ENCODE data around the gene MEGF11. TPM values are rescaled to one million over a fixed set of nuclear protein-coding genes. Genes with fewer than 3 reads are reported as not detected.
A peak's percentile ranks its signal among the peaks of the same experiment; 100 is the strongest.

The MEGF11 gene
- total RNA-seq, 2 experiments from 2014 or later: 3.3 to 6.8 TPM

GRCh38 chr15:66014635-66015182, 238.8 kb downstream of the MEGF11 start:
- H3K36me3 ChIP-seq (ENCODE audit: insufficient read depth, low read length): no peaks in the 10 kb centered on the region
- no peak overlapping the region for H3K4me2 ChIP-seq (ENCODE audit: low read length)
- no peak overlapping the region for H3K4me3 ChIP-seq (ENCODE audit: low read depth, low read length, poor library complexity, severe bottlenecking)
- no TSS peak for BruUV-seq (replicated peaks)
- H3K9me2 ChIP-seq (ENCODE audit: insufficient read depth, low read length): no peaks in the 10 kb centered on the region
- H4K20me1 ChIP-seq (ENCODE audit: insufficient read depth, low read length): no peaks in the 10 kb centered on the region
- ChIA-PET CTCF (ENCODE audit: unreplicated experiment) (no interaction called here), POLR2A (interaction anchor here (0.6 kb wide), 1 partner anchor 192 kb away, joined by 3 read pairs; no protein-coding TSS in a partner anchor)
- TF ChIP-seq CTCF (conservative IDR thresholded peaks at IDR 0.05; ENCODE audit: low read length) (no peak), EZH2phosphoT487 (IDR thresholded peaks at IDR 0.05; ENCODE audit: borderline replicate concordance, low read depth, low read length) (no peak)
- intact Hi-C loops (cut with micrococcal nuclease; ENCODE audit: unreplicated experiment): no loop called here
- H3K9me3 ChIP-seq (ENCODE audit: low read length): no peaks in the 10 kb centered on the region
- no peak overlapping the region for H3K27ac ChIP-seq (ENCODE audit: low read depth, low read length, poor library complexity, severe bottlenecking)
- no peaks in the 10 kb centered on the region for H3K79me2 ChIP-seq (ENCODE audit: insufficient read depth, low read depth, low read length)
- no peak overlapping the region for H2AFZ ChIP-seq (ENCODE audit: low read length)
- no peaks in the 10 kb centered on the region for H3K4me1 ChIP-seq (ENCODE audit: insufficient read depth, low read length, poor library complexity, severe bottlenecking)
- DNase-seq (ENCODE audit: low spot score): peak; percentile 48

- no peaks in the 10 kb centered on the region for H3K9me3 ChIP-seq (ENCODE audit: low read length)
- TF ChIP-seq CTCF (conservative IDR thresholded peaks at IDR 0.05; ENCODE audit: low read length) (no peak), EZH2phosphoT487 (IDR thresholded peaks at IDR 0.05; ENCODE audit: borderline replicate concordance, low read depth, low read length) (no peak)
- no peak overlapping the region for H2AFZ ChIP-seq (ENCODE audit: low read length)
- H3K4me2 ChIP-seq (ENCODE audit: low read length): no peak overlapping the region
- no peaks in the 10 kb centered on the region for H3K9me2 ChIP-seq (ENCODE audit: insufficient read depth, low read length)
- intact Hi-C loops (cut with micrococcal nuclease; ENCODE audit: unreplicated experiment): no loop called here
- no peaks in the 10 kb centered on the region for H3K36me3 ChIP-seq (ENCODE audit: insufficient read depth, low read length)
- no TSS peak for BruUV-seq (replicated peaks)
- ChIA-PET CTCF (ENCODE audit: unreplicated experiment) (no interaction called here), POLR2A (no interaction called here)
- no peaks in the 10 kb centered on the region for H4K20me1 ChIP-seq (ENCODE audit: insufficient read depth, low read length)
- H3K27ac ChIP-seq (ENCODE audit: low read depth, low read length, poor library complexity, severe bottlenecking): no peak overlapping the region
- no peak for DNase-seq (ENCODE audit: low spot score)
- no peaks in the 10 kb centered on the region for H3K79me2 ChIP-seq (ENCODE audit: insufficient read depth, low read depth, low read length)
- no peak overlapping the region for H3K4me3 ChIP-seq (ENCODE audit: low read depth, low read length, poor library complexity, severe bottlenecking)
- no peaks in the 10 kb centered on the region for H3K4me1 ChIP-seq (ENCODE audit: insufficient read depth, low read length, poor library complexity, severe bottlenecking)
These were observed 239.5 kb downstream of the MEGF11 start for GRCh38 chr15:66014022-66014421.

GRCh38 chr15:66008940-66009562, 244.5 kb downstream of the MEGF11 start:
- TF ChIP-seq CTCF (conservative IDR thresholded peaks at IDR 0.05; ENCODE audit: low read length): no peak
- no peak for TF ChIP-seq EZH2phosphoT487 (IDR thresholded peaks at IDR 0.05; ENCODE audit: borderline replicate concordance, low read depth, low read length)
- no peaks in the 10 kb centered on the region for H3K4me1 ChIP-seq (ENCODE audit: insufficient read depth, low read length, poor library complexity, severe bottlenecking)
- H2AFZ ChIP-seq (ENCODE audit: low read length): no peak overlapping the region
- ChIA-PET CTCF (ENCODE audit: unreplicated experiment) (no interaction called here), POLR2A (interaction anchor here (0.7 kb wide), 2 partner anchors 56 to 433 kb away, joined by 4 to 8 read pairs; no protein-coding TSS in a partner anchor)
- no peak overlapping the region for H3K4me3 ChIP-seq (ENCODE audit: low read depth, low read length, poor library complexity, severe bottlenecking)
- H3K9me2 ChIP-seq (ENCODE audit: insufficient read depth, low read length): no peaks in the 10 kb centered on the region
- H3K79me2 ChIP-seq (ENCODE audit: insufficient read depth, low read depth, low read length): no peaks in the 10 kb centered on the region
- no peaks in the 10 kb centered on the region for H4K20me1 ChIP-seq (ENCODE audit: insufficient read depth, low read length)
- H3K36me3 ChIP-seq (ENCODE audit: insufficient read depth, low read length): no peaks in the 10 kb centered on the region
- H3K4me2 ChIP-seq (ENCODE audit: low read length): no peak overlapping the region
- H3K9me3 ChIP-seq (ENCODE audit: low read length): no peaks in the 10 kb centered on the region
- DNase-seq (ENCODE audit: low spot score): no peak
- no TSS peak for BruUV-seq (replicated peaks)
- intact Hi-C loops (cut with micrococcal nuclease; ENCODE audit: unreplicated experiment): no loop called here
- no peak overlapping the region for H3K27ac ChIP-seq (ENCODE audit: low read depth, low read length, poor library complexity, severe bottlenecking)
